ENCODE data around the gene LONP2. TPM values are rescaled to one million over a fixed set of nuclear protein-coding genes. Genes with fewer than 3 reads are reported as not detected.

LONP2 gene
- total RNA-seq, 5 donors from 2014 or later (not counting 1 experiment from before 2014, with no cell fraction given), result 69.9 to 92.9 (median 84.7) TPM

DNA sequence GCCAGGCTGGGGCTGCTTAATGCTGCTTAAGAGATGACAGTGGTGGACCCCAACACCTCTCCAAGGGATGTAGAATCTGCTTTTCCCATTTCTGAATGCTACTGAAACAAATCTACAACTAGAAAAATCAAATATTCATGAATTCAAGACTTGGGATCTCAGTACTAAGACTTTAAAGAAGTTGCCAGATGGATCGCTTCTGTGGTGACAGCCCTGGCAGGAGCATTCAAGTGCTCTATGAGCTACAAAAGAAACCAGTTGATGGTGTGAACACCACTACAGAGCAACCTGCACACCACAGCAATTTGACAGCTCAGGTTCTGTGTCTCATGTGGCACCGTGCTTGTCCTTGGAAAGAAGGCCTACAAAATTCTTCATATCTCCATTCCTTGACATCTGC is 98.5 kb downstream of the LONP2 start:
- Histone ChIP-seq H3K27me3 (replicated peaks in 1 of 2; ENCODE audit: control insufficient read depth in 2 of 2, extremely low read depth in 1 of 2, insufficient read depth in 2 of 2, low read length in 1 of 2) (no peaks in the 10 kb centered on the region), H3K9me3 (no peaks in the 10 kb centered on the region), H3K4me3 (ENCODE audit: control insufficient read depth in 1 of 2, extremely low read depth in 1 of 2, low read length in 1 of 2) (no peak overlapping the region), H3K4me1 (ENCODE audit: control insufficient read depth in 1 of 2, extremely low read depth in 1 of 2, insufficient read depth in 2 of 2, low read length in 2 of 2) (no peaks in the 10 kb centered on the region), H3K27ac (ENCODE audit: low read length) (no peak overlapping the region), H3K36me3 (ENCODE audit: control insufficient read depth in 2 of 2, extremely low read depth in 1 of 2, insufficient read depth in 1 of 2, low read length in 1 of 2) (peaks cover 3 to 20% of the 10 kb centered on the region in 2 donors)
- H3K36me3 Mint-ChIP-seq, result peaks cover 35% of the 10 kb centered on the region
- peaks cover 7 to 16% (median 13%) of the 10 kb centered on the region in 3 donors for H3K4me1 Mint-ChIP-seq
- DNase-seq, result no peak
- H3K27ac Mint-ChIP-seq, result peak overlapping the region; percentile 16 to 30
- ChIA-PET CTCF (no interaction called here), POLR2A (no interaction called here)
- no peak overlapping the region for H3K4me3 Mint-ChIP-seq
- 75% methylated on average over 2 of the region's 2 CpGs for whole genome bisulfite sequencing (ENCODE audit: insufficient coverage)
- no peaks in the 10 kb centered on the region for H3K27me3 Mint-ChIP-seq
- H3K9me3 Mint-ChIP-seq, result no peaks in the 10 kb centered on the region
- no peak for ATAC-seq (replicated peaks in 1 of 4)

DNA sequence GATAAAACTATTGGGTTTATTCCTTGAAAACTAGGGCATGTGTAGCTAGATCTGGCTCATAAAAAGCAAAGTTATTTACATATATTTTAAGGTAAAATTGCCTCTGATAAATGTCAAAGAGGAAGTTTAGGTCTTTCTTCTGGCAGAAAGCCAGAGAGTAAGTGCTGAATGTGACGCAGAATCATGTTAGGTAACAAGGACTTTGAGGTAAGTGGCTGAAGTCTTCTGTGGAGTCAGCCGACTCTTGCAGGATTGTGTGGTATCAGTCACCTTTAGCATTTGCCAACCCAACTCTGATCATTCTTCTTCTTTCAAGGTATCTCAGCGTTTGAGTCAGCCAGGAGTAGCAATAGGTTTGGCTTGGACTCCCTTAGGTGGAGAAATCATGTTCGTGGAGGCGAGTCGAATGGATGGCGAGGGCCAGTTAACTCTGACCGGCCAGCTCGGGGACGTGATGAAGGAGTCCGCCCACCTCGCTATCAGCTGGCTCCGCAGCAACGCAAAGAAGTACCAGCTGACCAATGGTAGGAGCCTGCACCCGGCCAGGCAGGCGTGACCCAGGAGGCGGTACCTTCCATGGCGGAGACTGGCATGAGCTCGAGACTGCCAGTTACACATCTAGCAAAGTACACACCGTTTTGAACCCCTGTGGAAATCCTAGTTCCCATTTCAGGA is 103.2 kb downstream of the LONP2 start:
- H3K4me1 Mint-ChIP-seq, result peaks cover 0 to 13% (median 7%) of the 10 kb centered on the region in 3 donors
- POLR2A ChIA-PET, result no interaction called here
- DNase-seq (peak in 7 of 35 experiments; percentile 5 to 42 (median 18)), ATAC-seq (replicated peaks in 1 of 4) (peak in 1 of 4 experiments; percentile 73)
- CTCF ChIA-PET, result interaction anchor here in 1 of 2 donors (1.3 kb wide), 1 partner anchor 9 kb away, joined by 3 read pairs; no protein-coding TSS in a partner anchor
- H3K27ac Mint-ChIP-seq, result peak overlapping the region; percentile 59 to 82
- peaks cover 24% of the 10 kb centered on the region for H3K36me3 Mint-ChIP-seq
- Histone ChIP-seq H3K4me1 (ENCODE audit: control insufficient read depth in 1 of 2, extremely low read depth in 1 of 2, insufficient read depth in 2 of 2, low read length in 2 of 2) (no peaks in the 10 kb centered on the region), H3K4me3 (ENCODE audit: control insufficient read depth in 1 of 2, extremely low read depth in 1 of 2, low read length in 1 of 2) (no peak overlapping the region), H3K27me3 (replicated peaks in 1 of 2; ENCODE audit: control insufficient read depth in 2 of 2, extremely low read depth in 1 of 2, insufficient read depth in 2 of 2, low read length in 1 of 2) (no peaks in the 10 kb centered on the region), H3K27ac (ENCODE audit: low read length) (no peak overlapping the region), H3K9me3 (no peaks in the 10 kb centered on the region), H3K36me3 (ENCODE audit: control insufficient read depth in 2 of 2, extremely low read depth in 1 of 2, insufficient read depth in 1 of 2, low read length in 1 of 2) (peaks cover 3 to 44% of the 10 kb centered on the region in 2 donors)
- no peaks in the 10 kb centered on the region for H3K27me3 Mint-ChIP-seq
- no peak overlapping the region for H3K4me3 Mint-ChIP-seq
- 96% methylated on average over 17 of the region's 20 CpGs for WGBS (ENCODE audit: insufficient coverage)
- no peaks in the 10 kb centered on the region for H3K9me3 Mint-ChIP-seq

DNA sequence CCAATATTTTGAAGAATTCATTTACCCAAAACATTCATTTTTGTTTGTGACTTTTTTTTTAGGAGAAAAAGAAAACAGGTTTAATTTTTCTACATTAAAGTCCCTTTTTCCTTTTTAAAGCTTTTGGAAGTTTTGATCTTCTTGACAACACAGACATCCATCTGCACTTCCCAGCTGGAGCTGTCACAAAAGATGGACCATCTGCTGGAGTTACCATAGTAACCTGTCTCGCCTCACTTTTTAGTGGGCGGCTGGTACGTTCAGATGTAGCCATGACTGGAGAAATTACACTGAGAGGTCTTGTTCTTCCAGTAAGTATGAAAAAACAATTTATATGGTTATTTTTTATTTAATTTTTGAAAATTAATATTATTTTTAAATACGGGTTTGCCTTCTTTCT is 103.9 kb downstream of the LONP2 start:
- peak overlapping the region in 1 of 2 donors; percentile 58 for H3K27ac Mint-ChIP-seq
- ATAC-seq (replicated peaks in 1 of 4) (no peak), DNase-seq (no peak)
- CTCF ChIA-PET, result no interaction called here
- H3K4me3 Mint-ChIP-seq, result no peak overlapping the region
- H3K9me3 ChIP-seq, result no peaks in the 10 kb centered on the region
- no peaks in the 10 kb centered on the region for H3K27me3 Mint-ChIP-seq
- H3K4me3 ChIP-seq (ENCODE audit: control insufficient read depth in 1 of 2, extremely low read depth in 1 of 2, low read length in 1 of 2), result no peak overlapping the region
- no peaks in the 10 kb centered on the region for H3K4me1 ChIP-seq (ENCODE audit: control insufficient read depth in 1 of 2, extremely low read depth in 1 of 2, insufficient read depth in 2 of 2, low read length in 2 of 2)
- POLR2A ChIA-PET, result interaction anchor here in 1 of 2 donors (0.6 kb wide), 1 partner anchor 1405 kb away, joined by 3 read pairs; no protein-coding TSS in a partner anchor
- no CpG with 5 or more reads among the region's 4 CpGs for WGBS (ENCODE audit: insufficient coverage)
- peaks cover 1 to 13% (median 7%) of the 10 kb centered on the region in 3 donors for H3K4me1 Mint-ChIP-seq
- H3K27ac ChIP-seq (ENCODE audit: low read length), result no peak overlapping the region
- peaks cover 22% of the 10 kb centered on the region for H3K36me3 Mint-ChIP-seq
- no peaks in the 10 kb centered on the region for H3K27me3 ChIP-seq (replicated peaks in 1 of 2; ENCODE audit: control insufficient read depth in 2 of 2, extremely low read depth in 1 of 2, insufficient read depth in 2 of 2, low read length in 1 of 2)
- no peaks in the 10 kb centered on the region for H3K9me3 Mint-ChIP-seq
- H3K36me3 ChIP-seq (ENCODE audit: control insufficient read depth in 2 of 2, extremely low read depth in 1 of 2, insufficient read depth in 1 of 2, low read length in 1 of 2), result peaks cover 3 to 41% of the 10 kb centered on the region in 2 donors

DNA sequence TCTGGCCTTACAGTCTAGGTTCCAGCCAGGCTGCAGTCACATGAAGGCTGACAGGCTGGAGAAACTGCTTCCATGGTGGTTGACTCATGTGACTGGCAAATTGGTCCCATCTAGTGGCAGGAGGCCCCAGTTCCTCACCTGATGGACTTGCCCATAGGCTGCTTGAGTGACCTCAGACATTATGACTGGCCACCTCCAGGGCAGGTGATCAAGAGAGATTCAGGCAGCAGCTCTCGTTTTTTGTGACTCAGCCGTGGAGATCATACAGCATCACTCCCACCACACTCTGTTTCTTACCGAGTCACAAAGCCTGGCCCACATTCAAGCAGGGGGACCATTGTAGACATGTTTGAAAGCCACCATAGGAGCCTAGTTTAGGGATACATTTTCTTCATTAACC is 106.6 kb downstream of the LONP2 start:
- Mint-ChIP-seq H3K27ac (peak overlapping the region in 1 of 2 donors; percentile 61), H3K4me3 (no peak overlapping the region), H3K36me3 (peaks cover 19% of the 10 kb centered on the region), H3K9me3 (no peaks in the 10 kb centered on the region), H3K4me1 (peaks cover 10 to 18% (median 17%) of the 10 kb centered on the region in 3 donors), H3K27me3 (no peaks in the 10 kb centered on the region)
- no peaks in the 10 kb centered on the region for H3K27me3 ChIP-seq (replicated peaks in 1 of 2; ENCODE audit: control insufficient read depth in 2 of 2, extremely low read depth in 1 of 2, insufficient read depth in 2 of 2, low read length in 1 of 2)
- POLR2A ChIA-PET, result no interaction called here
- CTCF ChIA-PET, result interaction anchor here in 1 of 2 donors (1.5 to 8.2 kb wide), 2 partner anchors 272 to 279 kb away, joined by 8 to 77 read pairs; no protein-coding TSS in a partner anchor
- H3K4me3 ChIP-seq (ENCODE audit: control insufficient read depth in 1 of 2, extremely low read depth in 1 of 2, low read length in 1 of 2), result no peak overlapping the region
- 71% methylated on average over 3 of the region's 3 CpGs for WGBS (ENCODE audit: insufficient coverage)
- H3K4me1 ChIP-seq (ENCODE audit: control insufficient read depth in 1 of 2, extremely low read depth in 1 of 2, insufficient read depth in 2 of 2, low read length in 2 of 2), result peaks cover 2 to 3% of the 10 kb centered on the region in 2 experiments
- no peak overlapping the region for H3K27ac ChIP-seq (ENCODE audit: low read length)
- DNase-seq, result no peak
- no peaks in the 10 kb centered on the region for H3K9me3 ChIP-seq
- peaks cover 3 to 46% of the 10 kb centered on the region in 2 donors for H3K36me3 ChIP-seq (ENCODE audit: control insufficient read depth in 2 of 2, extremely low read depth in 1 of 2, insufficient read depth in 1 of 2, low read length in 1 of 2)
- no peak for ATAC-seq (replicated peaks in 1 of 4)

DNA sequence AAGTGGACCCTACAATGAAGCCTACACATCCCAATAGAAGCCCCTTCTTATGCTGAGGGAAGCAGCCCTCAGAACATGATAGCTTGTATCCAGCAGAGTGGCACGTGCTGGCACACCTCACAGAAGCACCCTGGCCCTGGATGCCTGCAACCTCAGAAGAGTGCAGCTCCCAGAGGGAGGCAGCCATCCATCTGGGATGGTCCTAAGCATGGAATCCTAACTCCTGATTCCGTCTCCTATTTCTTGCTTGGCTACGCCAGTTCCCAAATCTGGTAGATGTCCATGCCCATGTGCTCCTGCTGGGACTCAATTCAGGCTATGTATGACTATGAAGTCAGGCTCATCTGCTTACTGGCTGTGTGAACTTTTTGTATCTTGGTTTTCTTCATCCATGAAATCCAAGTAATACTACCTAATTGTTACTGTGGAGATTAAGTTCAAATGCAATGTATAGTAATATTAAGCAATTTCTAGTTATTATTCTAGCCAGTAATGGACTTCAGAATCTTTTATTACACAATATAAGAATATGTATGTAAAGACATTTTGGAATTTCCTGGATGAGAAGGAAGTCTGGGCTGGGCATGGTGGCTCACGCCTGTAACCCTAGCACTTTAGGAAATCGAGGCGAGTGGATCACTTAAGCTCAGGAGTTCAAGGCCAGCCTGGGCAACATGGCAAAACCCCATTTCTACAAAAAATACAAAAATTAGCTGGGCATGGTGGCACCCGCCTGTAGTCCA is 108.7 kb downstream of the LONP2 start:
- no peak overlapping the region for H3K27ac Mint-ChIP-seq

DNA sequence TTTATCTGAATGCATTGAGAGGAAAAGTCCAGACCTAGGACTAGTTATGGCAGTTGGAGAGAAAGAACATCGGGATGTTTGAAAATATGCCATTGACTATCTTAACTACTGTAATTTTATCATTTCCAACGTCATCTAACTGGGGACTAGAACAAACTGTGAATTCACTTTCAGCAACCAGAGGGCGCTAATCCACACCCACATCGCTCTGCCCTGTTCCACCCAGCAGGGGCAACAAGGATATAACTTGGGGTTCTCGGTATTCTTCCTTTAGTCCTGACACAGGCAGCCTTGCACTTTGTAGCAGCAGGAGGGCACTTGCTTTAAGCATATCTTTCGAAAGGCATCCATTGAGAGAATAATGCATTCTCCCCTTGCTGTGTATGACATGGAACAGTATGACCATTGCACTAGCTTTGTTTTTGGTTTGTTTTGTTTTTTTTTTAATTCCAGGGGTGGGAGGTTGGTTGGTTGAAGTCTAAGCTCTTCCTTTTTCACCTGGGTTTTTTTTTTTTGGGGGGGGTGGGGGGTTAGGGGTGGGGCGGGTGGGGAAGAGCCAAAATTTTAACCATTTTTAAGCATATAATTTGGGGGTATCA is 109.6 kb downstream of the LONP2 start:
- peaks cover 22% of the 10 kb centered on the region for H3K36me3 Mint-ChIP-seq
- Histone ChIP-seq H3K4me3 (ENCODE audit: control insufficient read depth in 1 of 2, extremely low read depth in 1 of 2, low read length in 1 of 2) (no peak overlapping the region), H3K36me3 (ENCODE audit: control insufficient read depth in 2 of 2, extremely low read depth in 1 of 2, insufficient read depth in 1 of 2, low read length in 1 of 2) (peaks cover 3 to 39% of the 10 kb centered on the region in 2 donors), H3K27ac (ENCODE audit: low read length) (no peak overlapping the region), H3K9me3 (no peaks in the 10 kb centered on the region), H3K4me1 (ENCODE audit: control insufficient read depth in 1 of 2, extremely low read depth in 1 of 2, insufficient read depth in 2 of 2, low read length in 2 of 2) (peaks cover 2 to 3% of the 10 kb centered on the region in 2 experiments), H3K27me3 (replicated peaks in 1 of 2; ENCODE audit: control insufficient read depth in 2 of 2, extremely low read depth in 1 of 2, insufficient read depth in 2 of 2, low read length in 1 of 2) (no peaks in the 10 kb centered on the region)
- WGBS (ENCODE audit: insufficient coverage), result 0% methylated on average over 5 of the region's 7 CpGs
- ATAC-seq (replicated peaks in 1 of 4), result peak; percentile 88 to 94 (median 92)
- peak; percentile 30 to 87 (median 67) for DNase-seq
- H3K4me3 Mint-ChIP-seq, result no peak overlapping the region
- peaks cover 7 to 10% (median 10%) of the 10 kb centered on the region in 3 donors for H3K4me1 Mint-ChIP-seq
- no peaks in the 10 kb centered on the region for H3K27me3 Mint-ChIP-seq
- H3K9me3 Mint-ChIP-seq, result no peaks in the 10 kb centered on the region
- ChIA-PET CTCF (interaction anchor here (0.6 to 8.2 kb wide), 18 partner anchors 12 to 281 kb away, joined by 3 to 77 read pairs (median 4); no protein-coding TSS in a partner anchor), POLR2A (interaction anchor here (0.6 to 1.3 kb wide), 8 partner anchors 12 to 1556 kb away, joined by 3 to 12 read pairs (median 4); no protein-coding TSS in a partner anchor)
- H3K27ac Mint-ChIP-seq, result peak overlapping the region; percentile 56 to 73

More for the DNA sequence above, 108.7 kb downstream of the LONP2 start:
- no peak overlapping the region for H3K4me3 Mint-ChIP-seq
- Histone ChIP-seq H3K4me1 (ENCODE audit: control insufficient read depth in 1 of 2, extremely low read depth in 1 of 2, insufficient read depth in 2 of 2, low read length in 2 of 2) (peaks cover 2 to 3% of the 10 kb centered on the region in 2 experiments), H3K36me3 (ENCODE audit: control insufficient read depth in 2 of 2, extremely low read depth in 1 of 2, insufficient read depth in 1 of 2, low read length in 1 of 2) (peaks cover 3 to 46% of the 10 kb centered on the region in 2 donors), H3K27ac (ENCODE audit: low read length) (no peak overlapping the region), H3K27me3 (replicated peaks in 1 of 2; ENCODE audit: control insufficient read depth in 2 of 2, extremely low read depth in 1 of 2, insufficient read depth in 2 of 2, low read length in 1 of 2) (no peaks in the 10 kb centered on the region), H3K4me3 (ENCODE audit: control insufficient read depth in 1 of 2, extremely low read depth in 1 of 2, low read length in 1 of 2) (no peak overlapping the region), H3K9me3 (no peaks in the 10 kb centered on the region)
- DNase-seq, result no peak
- CTCF ChIA-PET, result interaction anchor here (0.6 to 8.2 kb wide), 7 partner anchors 13 to 278 kb away, joined by 3 to 77 read pairs (median 10); no protein-coding TSS in a partner anchor
- H3K36me3 Mint-ChIP-seq, result peaks cover 20% of the 10 kb centered on the region
- ATAC-seq (replicated peaks in 1 of 4), result no peak
- H3K4me1 Mint-ChIP-seq, result peaks cover 7 to 10% (median 10%) of the 10 kb centered on the region in 3 donors
- no peaks in the 10 kb centered on the region for H3K27me3 Mint-ChIP-seq
- POLR2A ChIA-PET, result interaction anchor here in 1 of 2 donors (0.6 to 0.7 kb wide), 2 partner anchors 152 to 265 kb away, joined by 5 to 8 read pairs; no protein-coding TSS in a partner anchor
- H3K9me3 Mint-ChIP-seq, result no peaks in the 10 kb centered on the region
- WGBS (ENCODE audit: insufficient coverage), result 100% methylated on average over 1 of the region's 7 CpGs
